Esophagus muscularis mucosa (tissue), 4 donors: Measurements from ENCODE around the gene DCLK2. TPM values are rescaled to one million over a fixed set of nuclear protein-coding genes. Genes with fewer than 3 reads are reported as not detected.

Source experiments
- DNase-seq: peaks from one replicate; pipeline ENCODE4 v3.0.0-alpha.2; 2017; ENCODE audit errors: extremely low spot score
- H3K27ac ChIP-seq, 4 donors: fragments of 200-600 bp; sonication (generic); replicated peaks in 1 of 4; 1 replicate in 3 of 4; 2 replicates in 1 of 4; pipeline ENCODE4 v1.5.1; 2016 to 2019; ENCODE audit warnings: mild to moderate bottlenecking in 1 of 4
- H3K27me3 ChIP-seq, 4 donors: fragments of 200-600 bp; sonication (generic); one replicate each; pipeline versions ENCODE4 v1.5.1 to v1.6.0; 2016 to 2019
- H3K36me3 ChIP-seq, 4 donors: fragments of 200-600 bp; sonication (generic); one replicate each; pipeline ENCODE4 v1.5.1; 2016 to 2019
- H3K4me1 ChIP-seq, 4 donors: fragments of 200-600 bp; sonication (generic); one replicate each; pipeline ENCODE4 v1.5.1; 2016 to 2019
- H3K4me3 ChIP-seq, 4 donors: fragments of 200-600 bp; sonication (generic); 1 replicate in 2 of 4; 2 replicates in 2 of 4; pipeline ENCODE4 v1.5.1; 2016 to 2019; ENCODE audit warnings: mild to moderate bottlenecking in 4 of 4, moderate library complexity in 1 of 4
- H3K9me3 ChIP-seq, 4 donors: fragments of 200-600 bp; sonication (generic); 1 replicate in 3 of 4; 2 replicates in 1 of 4; pipeline ENCODE4 v1.5.1; 2016 to 2019
- CTCF ChIP-seq, 3 experiments: fragments of 200-600 bp in 2 of 3; fragments of 450-650 bp in 1 of 3; sonication (generic) in 2 of 3; IDR thresholded peaks; one replicate each; pipeline ENCODE4 v1.5.1; 2017 to 2019; ENCODE audit warnings: antibody characterized with exemption in 3 of 3, mild to moderate bottlenecking in 2 of 3, moderate library complexity in 1 of 3
- EP300 ChIP-seq: sonication (generic); formaldehyde crosslinking; IDR thresholded peaks from one replicate; pipeline ENCODE4 v1.6.1; 2017; ENCODE audit warnings: antibody characterized with exemption
- POLR2A ChIP-seq: fragments of 450-650 bp; IDR thresholded peaks from one replicate; pipeline ENCODE4 v1.6.1; 2017; ENCODE audit warnings: antibody characterized with exemption, moderate library complexity, mild to moderate bottlenecking, low read depth
- POLR2AphosphoS5 ChIP-seq, 2 donors: sonication (generic); formaldehyde crosslinking; IDR thresholded peaks; one replicate each; pipeline ENCODE4 v1.6.1; 2017; ENCODE audit warnings: antibody characterized with exemption in 2 of 2
- WGBS: methylation state at CpG from one replicate; pipeline ENCODE4 v1.1.5; 2018; 5-methylcytosine and 5-hydroxymethylcytosine counted together
- intact Hi-C: fragments of 100-400 bp; cut with DNase I; formaldehyde crosslinking; loops from one replicate; pipeline ENCODE4 v1.15.1; 2023
- total RNA-seq, 4 donors: library from RNA; depleted of rRNA; stranded (reverse); fragments of >200 nt; gene quantifications; one replicate each; pipeline versions ENCODE4 v1.1.0 to v1.2.1, GENCODE V29; 2016

The DCLK2 gene
- total RNA-seq, 4 donors from 2014 or later = 15.4 to 29.3 (median 19.3) TPM

- no peaks in the 10 kb centered on the region for H3K9me3 ChIP-seq
- peaks cover 6 to 31% (median 20%) of the 10 kb centered on the region in 4 donors for H3K4me1 ChIP-seq
- H3K27me3 ChIP-seq = no peaks in the 10 kb centered on the region
- intact Hi-C loops = loop anchor here (5.0 kb wide), 1 partner anchor 64 kb away; the partner anchor contains the start of gene DCLK2
- no peak for DNase-seq
- WGBS = 34% methylated on average over 5 of the region's 5 CpGs
- TF ChIP-seq CTCF (IDR thresholded peaks at IDR 0.05) = no peak
- no peak for TF ChIP-seq POLR2AphosphoS5 (IDR thresholded peaks at IDR 0.05)
- no peak for TF ChIP-seq EP300
- H3K36me3 ChIP-seq = no peaks in the 10 kb centered on the region
- peak overlapping the region; percentile 42 to 67 (median 52) for H3K27ac ChIP-seq
- peak overlapping the region in 1 of 4 donors; percentile 15 for H3K4me3 ChIP-seq
Observed at GRCh38 chr4:150140774-150141400, 62.6 kb downstream of the DCLK2 start.

GRCh38 chr4:150141756-150142155 is 63.5 kb downstream of the DCLK2 start:
- peak overlapping the region; percentile 42 to 67 (median 52) for H3K27ac ChIP-seq
- DNase-seq = no peak

GRCh38 chr4:150142831-150143230 is 64.6 kb downstream of the DCLK2 start:
- Histone ChIP-seq H3K9me3 (no peaks in the 10 kb centered on the region), H3K27me3 (no peaks in the 10 kb centered on the region), H3K4me3 (no peak overlapping the region), H3K4me1 (peaks cover 6 to 29% (median 20%) of the 10 kb centered on the region in 4 donors), H3K27ac (no peak overlapping the region), H3K36me3 (no peaks in the 10 kb centered on the region)
- TF ChIP-seq CTCF (IDR thresholded peaks at IDR 0.05) (no peak), EP300 (no peak), POLR2AphosphoS5 (IDR thresholded peaks at IDR 0.05) (no peak), POLR2A (no peak)
- intact Hi-C loops = loop anchor here (5.0 kb wide), 1 partner anchor 66 kb away; the partner anchor contains the start of gene DCLK2
- DNase-seq = no peak
- 36% methylated on average over 1 of the region's 1 CpG for WGBS

More at GRCh38 chr4:150141756-150142155, 63.5 kb downstream of the DCLK2 start:
- H3K36me3 ChIP-seq = no peaks in the 10 kb centered on the region
- H3K27me3 ChIP-seq = no peaks in the 10 kb centered on the region
- H3K4me1 ChIP-seq = peaks cover 6 to 29% (median 20%) of the 10 kb centered on the region in 4 donors
- H3K4me3 ChIP-seq = no peak overlapping the region
- TF ChIP-seq POLR2A (no peak), EP300 (no peak), POLR2AphosphoS5 (IDR thresholded peaks at IDR 0.05) (no peak), CTCF (IDR thresholded peaks at IDR 0.05) (no peak)
- 48% methylated on average over 2 of the region's 2 CpGs for WGBS
- H3K9me3 ChIP-seq = no peaks in the 10 kb centered on the region
- intact Hi-C loops = loop anchor here (5.0 kb wide), 1 partner anchor 64 kb away; the partner anchor contains the start of gene DCLK2

- DNase-seq = no peak
- no peaks in the 10 kb centered on the region for H3K36me3 ChIP-seq
- H3K27ac ChIP-seq = no peak overlapping the region
- intact Hi-C loops = no loop called here
- 94% methylated on average over 1 of the region's 1 CpG for WGBS
- TF ChIP-seq EP300 (no peak), CTCF (IDR thresholded peaks at IDR 0.05) (peak in 1 of 3 experiments; percentile 13)
- no peaks in the 10 kb centered on the region for H3K9me3 ChIP-seq
- H3K4me1 ChIP-seq = peaks cover 13 to 31% (median 25%) of the 10 kb centered on the region in 4 donors
- H3K4me3 ChIP-seq = no peak overlapping the region
- no peaks in the 10 kb centered on the region for H3K27me3 ChIP-seq
Observed at GRCh38 chr4:150145090-150145945, 67.1 kb downstream of the DCLK2 start.
